Loucy (cell line): ENCODE results near the gene TNFSF4.
"Not testable (repeated sequence)": the region's sequence is repeated elsewhere in the genome, so short reads cannot be mapped to it uniquely, and the experiment has no call there.

Experiments used
- H2AFZ ChIP-seq: fragments of 200-600 bp; sonication (generic); 2 replicates; pipeline ENCODE4 v1.6.0; 2016; ENCODE audit warnings: antibody characterized with exemption, mild to moderate bottlenecking, low read length, moderate library complexity
- H3F3A ChIP-seq: fragments of 200-600 bp; 2 replicates; pipeline ENCODE4 v1.6.0; 2016; ENCODE audit warnings: antibody characterized with exemption, low read depth, mild to moderate bottlenecking
- H3K27me3 ChIP-seq: fragments of 200-600 bp; sonication (generic); 2 replicates; pipeline ENCODE4 v1.6.1; 2014; ENCODE audit warnings: low read length, mild to moderate bottlenecking; ENCODE audit not compliant: insufficient read depth, poor library complexity, severe bottlenecking
- H3K36me3 ChIP-seq: fragments of 200-600 bp; sonication (generic); 2 replicates; pipeline ENCODE4 v1.6.1; 2016; ENCODE audit warnings: low read length; ENCODE audit not compliant: insufficient read depth
- H3K4me1 ChIP-seq: fragments of 200-600 bp; sonication (generic); 2 replicates; pipeline ENCODE4 v1.5.1; 2014; ENCODE audit warnings: low read length, mild to moderate bottlenecking; ENCODE audit not compliant: insufficient read depth, poor library complexity, severe bottlenecking
- H3K4me2 ChIP-seq: fragments of 200-600 bp; sonication (generic); 2 replicates; pipeline ENCODE4 v1.6.0; 2014; ENCODE audit warnings: antibody characterized with exemption, low read length, low read depth, mild to moderate bottlenecking; ENCODE audit not compliant: poor library complexity, severe bottlenecking
- H3K4me3 ChIP-seq: fragments of 200-600 bp; sonication (generic); 2 replicates; pipeline ENCODE4 v1.5.1; 2014; ENCODE audit warnings: low read length, mild to moderate bottlenecking, mixed read lengths; ENCODE audit not compliant: poor library complexity, severe bottlenecking
- H3K79me2 ChIP-seq: fragments of 200-600 bp; sonication (generic); 2 replicates; pipeline ENCODE4 v1.6.1; 2014; ENCODE audit warnings: low read length; ENCODE audit not compliant: insufficient read depth
- H3K9ac ChIP-seq: fragments of 200-600 bp; sonication (generic); 2 replicates; pipeline ENCODE4 v1.6.0; 2014; ENCODE audit warnings: mild to moderate bottlenecking, low read depth, low read length, moderate library complexity; ENCODE audit not compliant: poor library complexity, severe bottlenecking
- H3K9me2 ChIP-seq: fragments of 200-600 bp; sonication (generic); replicated peaks from 2 replicates; pipeline ENCODE4 v1.6.1; 2016; ENCODE audit warnings: low read depth, low read length, mixed read lengths
- H3K9me3 ChIP-seq: fragments of 200-600 bp; sonication (generic); 2 replicates; pipeline ENCODE4 v1.6.1; 2014; ENCODE audit warnings: mild to moderate bottlenecking, antibody characterized with exemption, low read length, low read depth; ENCODE audit not compliant: insufficient read depth
- H4K20me1 ChIP-seq: fragments of 200-600 bp; sonication (generic); 2 replicates; pipeline ENCODE4 v1.6.0; 2014; ENCODE audit warnings: antibody characterized with exemption, low read length, mild to moderate bottlenecking; ENCODE audit not compliant: insufficient read depth, poor library complexity, severe bottlenecking
- CTCF ChIP-seq: fragments of 200-600 bp; sonication (generic); conservative IDR thresholded peaks from 2 replicates; pipeline ENCODE4 v1.5.1; 2014; ENCODE audit warnings: mild to moderate bottlenecking, antibody characterized with exemption, low read length
- EZH2phosphoT487 ChIP-seq: fragments of 200-600 bp; IDR thresholded peaks from 2 replicates; pipeline ENCODE4 v1.6.1; 2018; ENCODE audit warnings: antibody characterized with exemption, mild to moderate bottlenecking, moderate library complexity, borderline replicate concordance

TNFSF4 gene

GRCh38 chr1:173163222-173163621 lies 43.9 kb downstream of the TNFSF4 start:
- Histone ChIP-seq H3K9me2 (no peaks in the 10 kb centered on the region), H3K27me3 (no peaks in the 10 kb centered on the region), H3K4me2 (no peak overlapping the region), H3K79me2 (no peaks in the 10 kb centered on the region), H3K4me3 (no peak overlapping the region), H4K20me1 (no peaks in the 10 kb centered on the region), H3F3A (no peaks in the 10 kb centered on the region), H3K36me3 (no peaks in the 10 kb centered on the region), H3K4me1 (no peaks in the 10 kb centered on the region), H2AFZ (no peak overlapping the region), H3K9ac (no peak overlapping the region), H3K9me3 (no peaks in the 10 kb centered on the region)
- TF ChIP-seq CTCF (no peak), EZH2phosphoT487 (no peak)

GRCh38 chr1:173162601-173163000 lies 44.5 kb downstream of the TNFSF4 start:
- Histone ChIP-seq H4K20me1 (no peaks in the 10 kb centered on the region), H3K4me2 (no peak overlapping the region), H3K4me1 (no peaks in the 10 kb centered on the region), H3K27me3 (no peaks in the 10 kb centered on the region), H2AFZ (no peak overlapping the region), H3K79me2 (no peaks in the 10 kb centered on the region), H3F3A (no peaks in the 10 kb centered on the region), H3K9me2 (no peaks in the 10 kb centered on the region), H3K9ac (no peak overlapping the region), H3K4me3 (no peak overlapping the region), H3K9me3 (no peaks in the 10 kb centered on the region), H3K36me3 (no peaks in the 10 kb centered on the region)
- TF ChIP-seq CTCF (no peak), EZH2phosphoT487 (no peak)

GRCh38 chr1:173161510-173162221 lies 45.5 kb downstream of the TNFSF4 start:
- H4K20me1 ChIP-seq, result no peaks in the 10 kb centered on the region
- no peak overlapping the region for H2AFZ ChIP-seq
- no peaks in the 10 kb centered on the region for H3K4me1 ChIP-seq
- no peaks in the 10 kb centered on the region for H3K79me2 ChIP-seq
- no peaks in the 10 kb centered on the region for H3K36me3 ChIP-seq
- H3K9me3 ChIP-seq, result no peaks in the 10 kb centered on the region
- H3F3A ChIP-seq, result no peaks in the 10 kb centered on the region
- no peaks in the 10 kb centered on the region for H3K27me3 ChIP-seq
- H3K9me2 ChIP-seq, result no peaks in the 10 kb centered on the region
- TF ChIP-seq CTCF (no peak), EZH2phosphoT487 (no peak)
- H3K4me2 ChIP-seq, result no peak overlapping the region
- H3K4me3 ChIP-seq, result no peak overlapping the region
- no peak overlapping the region for H3K9ac ChIP-seq

- H3K9me2 ChIP-seq, H3K4me1 ChIP-seq, H2AFZ ChIP-seq, H3K9me3 ChIP-seq, H3F3A ChIP-seq, H4K20me1 ChIP-seq, H3K36me3 ChIP-seq, H3K4me3 ChIP-seq, H3K4me2 ChIP-seq, H3K9ac ChIP-seq, H3K79me2 ChIP-seq, H3K27me3 ChIP-seq: not testable (repeated sequence)
Observed at GRCh38 chr1:173153964-173154363, 53.2 kb downstream of the TNFSF4 start.
